HG02763 (cell line): Measurements from ENCODE around the gene IFI27L2.

Source experiments
- ATAC-seq: cut with Tn5 transposase; IDR thresholded peaks from one replicate; pipeline ENCODE4 v1.9.1; 2021; ENCODE audit warnings: mild to moderate bottlenecking, moderate library complexity; ENCODE audit not compliant: unreplicated experiment

IFI27L2 gene

GRCh38 chr14:94103554-94104150 is 25.8 kb downstream of the IFI27L2 start:
- ATAC-seq = no peak

GRCh38 chr14:94102768-94103482 is 26.5 kb downstream of the IFI27L2 start:
- no peak for ATAC-seq

- no peak for ATAC-seq
These were observed 27.7 kb downstream of the IFI27L2 start for GRCh38 chr14:94101748-94102147.

- no peak for ATAC-seq
These were observed 28.6 kb downstream of the IFI27L2 start for GRCh38 chr14:94100847-94101246.

GRCh38 chr14:94099006-94099405 is 30.4 kb downstream of the IFI27L2 start:
- no peak for ATAC-seq

- no peak for ATAC-seq
These were observed 30.9 kb downstream of the IFI27L2 start for GRCh38 chr14:94098326-94098992.

- no peak for ATAC-seq
These were observed 32.3 kb downstream of the IFI27L2 start for GRCh38 chr14:94097091-94097490.

GRCh38 chr14:94093418-94093817 is 36.0 kb downstream of the IFI27L2 start:
- no peak for ATAC-seq

- no peak for ATAC-seq
These were observed 39.9 kb downstream of the IFI27L2 start for GRCh38 chr14:94089479-94089878.

- ATAC-seq = no peak
These were observed 40.9 kb downstream of the IFI27L2 start for GRCh38 chr14:94088516-94088915.

- ATAC-seq = no peak
These were observed 41.5 kb downstream of the IFI27L2 start for GRCh38 chr14:94087891-94088290.

- ATAC-seq = peak; percentile 6
These were observed 48.0 kb downstream of the IFI27L2 start for GRCh38 chr14:94081386-94081820.

GRCh38 chr14:94080621-94081385 is 48.6 kb downstream of the IFI27L2 start, which contains the start of the genes DDX24 and IFI27L1:
TSS of gene DDX24 (minus strand) at chr14:94081202. CDS start at chr14:94079742, 1,460 bp downstream.
TSS of gene IFI27L1 (plus strand) at chr14:94081310. CDS start at chr14:94096938, 15,628 bp downstream.
- peak; percentile 99 for ATAC-seq

- ATAC-seq = no peak
These were observed 49.3 kb downstream of the IFI27L2 start for GRCh38 chr14:94079891-94080620.

GRCh38 chr14:94077823-94078222 is 51.6 kb downstream of the IFI27L2 start:
- no peak for ATAC-seq
